ENCODE data around the gene DOCK4. TPM values are rescaled to one million over a fixed set of nuclear protein-coding genes. Genes with fewer than 3 reads are reported as not detected.

DOCK4 gene
- total RNA-seq, 2 experiments from 2014 or later: 0.99 to 1.6 TPM

DNA sequence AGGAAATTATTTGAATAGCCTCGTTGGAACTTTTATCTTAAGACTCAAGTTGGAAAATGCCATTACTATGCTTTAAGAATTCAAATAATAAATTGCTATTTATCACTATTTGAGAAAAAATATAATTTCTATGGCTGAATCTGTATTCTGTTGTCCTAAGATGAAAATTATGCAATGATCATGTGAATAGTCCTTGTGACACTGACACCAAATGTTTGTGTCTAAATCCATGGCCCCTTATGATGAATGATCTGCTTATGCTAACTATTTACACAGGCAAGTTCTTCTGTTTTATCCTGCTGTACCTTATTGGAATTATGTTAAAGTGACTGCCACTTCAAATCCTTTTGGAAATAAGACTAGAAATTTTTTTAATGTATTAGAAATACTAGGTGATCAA, 208.7 kb downstream of the DOCK4 start:
- POLR2A ChIA-PET: no interaction called here
- CTCF ChIA-PET: no interaction called here

GRCh38 chr7:111992601-111993000, 213.6 kb downstream of the DOCK4 start:
- POLR2A ChIA-PET: no interaction called here
- CTCF ChIA-PET: no interaction called here

- POLR2A ChIA-PET: no interaction called here
- CTCF ChIA-PET: no interaction called here
These were observed 215.6 kb downstream of the DOCK4 start for GRCh38 chr7:111990643-111991042.

DNA sequence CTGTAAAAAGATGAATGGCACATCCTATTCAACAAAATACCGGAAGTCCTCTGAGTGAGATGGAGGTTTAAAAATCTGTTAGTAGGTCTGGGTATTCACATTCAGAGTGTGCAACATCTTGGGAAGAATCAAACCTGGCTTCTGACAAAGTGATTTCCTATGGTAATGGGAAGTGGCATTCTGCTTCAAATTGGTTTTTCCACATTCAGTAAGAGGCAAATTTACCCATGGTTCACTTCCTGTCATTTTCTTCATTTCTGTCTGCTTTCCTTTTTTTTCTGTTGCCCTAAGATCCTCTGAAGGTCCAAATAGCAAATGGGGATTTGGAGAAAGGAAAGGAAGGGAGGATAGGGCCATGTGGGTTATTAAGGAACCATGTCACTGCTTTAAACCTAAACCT, 218.3 kb downstream of the DOCK4 start:
- ChIA-PET POLR2A (no interaction called here), CTCF (no interaction called here)

DNA sequence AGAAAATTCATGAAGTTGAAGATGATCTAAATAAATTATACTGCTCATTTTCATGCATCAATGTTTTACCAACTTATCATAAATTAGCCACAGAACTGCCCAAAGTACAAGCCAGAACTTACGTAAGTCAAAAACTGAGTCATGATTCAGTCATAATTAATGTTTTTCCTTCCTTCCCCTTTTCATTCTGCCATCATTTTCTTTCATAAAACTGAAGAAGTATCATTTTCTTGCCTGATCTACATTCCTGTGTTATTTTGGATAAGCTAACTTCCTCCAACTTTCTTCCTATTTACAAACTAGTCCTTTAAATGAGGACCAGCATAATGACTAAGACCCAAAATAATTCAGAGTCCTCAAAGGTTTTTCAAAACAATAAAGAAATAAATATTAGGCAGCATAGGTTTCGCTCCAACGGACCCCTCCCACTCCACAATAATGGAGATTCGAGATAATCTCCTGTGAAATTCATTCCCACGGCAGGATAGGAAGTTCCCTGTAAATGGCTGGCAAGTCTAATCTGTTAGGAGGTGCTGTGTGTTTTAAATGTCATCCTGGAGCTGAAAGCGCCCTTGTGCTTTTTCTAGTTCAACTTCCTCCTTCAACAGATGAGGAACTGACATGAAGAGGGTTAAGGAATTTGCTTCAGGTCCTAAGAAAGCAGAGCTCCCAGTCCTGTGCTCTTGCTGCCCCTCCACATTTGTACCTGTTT, 218.9 kb downstream of the DOCK4 start:
- ChIA-PET POLR2A (no interaction called here), CTCF (no interaction called here)

DNA sequence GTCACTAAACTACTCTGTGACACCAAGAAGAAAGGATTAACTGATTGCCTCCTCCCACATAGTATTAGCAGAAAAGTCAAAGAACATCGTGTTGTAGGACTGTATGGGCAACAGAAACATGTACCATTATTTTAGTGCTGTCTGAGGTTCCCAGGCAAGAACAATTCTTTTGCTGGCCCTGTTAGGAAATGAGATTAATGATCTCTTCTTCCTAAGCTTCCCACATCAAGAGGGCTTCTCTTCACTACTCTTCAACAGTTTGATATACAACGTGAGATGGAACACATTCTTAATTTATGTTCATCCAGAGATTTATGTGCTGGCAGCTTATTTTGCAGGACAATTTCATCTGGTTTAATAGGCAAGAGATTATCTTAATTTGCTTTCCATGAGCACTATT, 219.6 kb downstream of the DOCK4 start:
- CTCF ChIA-PET: no interaction called here
- POLR2A ChIA-PET: no interaction called here

DNA sequence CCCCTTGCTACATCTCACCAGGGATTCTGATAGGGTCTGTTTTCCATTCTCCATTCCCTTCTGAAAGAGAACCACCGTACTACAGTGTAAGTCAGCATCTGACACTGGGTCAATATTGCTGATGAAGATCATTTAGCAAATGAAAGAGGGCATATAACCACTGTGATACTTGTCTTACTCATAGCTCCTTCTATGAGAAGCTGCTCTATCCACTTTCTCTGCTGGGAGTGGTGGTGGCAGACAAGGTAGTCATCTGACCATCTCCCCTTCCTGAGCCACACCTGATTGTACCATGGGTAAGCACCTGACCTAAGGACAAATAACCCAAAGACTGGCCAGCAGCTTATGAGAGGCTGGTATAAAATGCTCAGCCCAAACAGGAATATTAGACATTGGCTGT, 220.4 kb downstream of the DOCK4 start:
- CTCF ChIA-PET: no interaction called here

GRCh38 chr7:111982804-111983203, 223.4 kb downstream of the DOCK4 start:
- ChIA-PET CTCF (no interaction called here), POLR2A (no interaction called here)

More for the DNA sequence above, 220.4 kb downstream of the DOCK4 start:
- POLR2A ChIA-PET: no interaction called here

- POLR2A ChIA-PET: no interaction called here
- CTCF ChIA-PET: no interaction called here
These were observed 224.1 kb downstream of the DOCK4 start for GRCh38 chr7:111982133-111982532.

- POLR2A ChIA-PET: no interaction called here
- CTCF ChIA-PET: no interaction called here
These were observed 225.5 kb downstream of the DOCK4 start for GRCh38 chr7:111980725-111981124.

- POLR2A ChIA-PET: no interaction called here
- CTCF ChIA-PET: no interaction called here
These were observed 230.9 kb downstream of the DOCK4 start for GRCh38 chr7:111975346-111975745.

DNA sequence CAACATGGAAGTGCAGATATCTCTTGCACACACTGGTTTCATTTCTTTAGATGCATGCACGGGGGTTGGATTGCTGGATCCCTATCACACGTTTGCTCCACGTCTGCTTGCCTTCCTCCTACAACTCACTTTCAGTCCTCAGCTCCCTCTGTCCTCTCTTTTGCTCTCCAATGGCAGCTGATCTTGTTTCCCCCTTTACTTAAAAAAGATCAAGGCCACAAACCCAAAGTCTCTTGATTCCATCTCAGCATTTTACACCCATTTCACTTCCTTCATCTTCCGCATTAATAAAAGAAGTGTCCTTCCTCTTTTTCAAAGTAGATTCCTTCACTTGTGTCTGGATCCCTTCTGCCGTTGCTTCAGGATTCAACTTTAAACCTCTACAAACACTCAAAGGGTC, 245.2 kb downstream of the DOCK4 start:
- POLR2A ChIA-PET: no interaction called here
- CTCF ChIA-PET: no interaction called here

DNA sequence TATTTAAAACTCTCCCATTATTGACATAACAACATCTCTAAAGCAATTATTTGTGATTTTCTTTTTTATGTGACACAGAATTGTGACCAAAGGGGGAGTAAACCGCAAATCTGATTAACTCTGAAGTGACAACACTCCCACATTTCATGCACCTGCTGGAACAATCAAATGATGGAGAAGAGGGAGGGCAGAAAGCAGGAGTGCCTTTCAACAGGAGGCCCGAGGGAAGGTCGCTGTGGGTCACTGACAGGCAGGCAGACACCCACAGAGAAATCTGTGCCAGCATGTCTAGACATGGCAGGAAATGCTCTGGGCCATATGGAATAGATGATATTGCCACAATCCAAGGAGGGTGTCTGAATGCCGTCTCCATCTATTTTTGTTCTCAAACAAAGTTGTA, 247.3 kb downstream of the DOCK4 start:
- ChIA-PET POLR2A (no interaction called here), CTCF (no interaction called here)

- CTCF ChIA-PET: no interaction called here
- POLR2A ChIA-PET: no interaction called here
These were observed 247.8 kb downstream of the DOCK4 start for GRCh38 chr7:111958431-111958830.

DNA sequence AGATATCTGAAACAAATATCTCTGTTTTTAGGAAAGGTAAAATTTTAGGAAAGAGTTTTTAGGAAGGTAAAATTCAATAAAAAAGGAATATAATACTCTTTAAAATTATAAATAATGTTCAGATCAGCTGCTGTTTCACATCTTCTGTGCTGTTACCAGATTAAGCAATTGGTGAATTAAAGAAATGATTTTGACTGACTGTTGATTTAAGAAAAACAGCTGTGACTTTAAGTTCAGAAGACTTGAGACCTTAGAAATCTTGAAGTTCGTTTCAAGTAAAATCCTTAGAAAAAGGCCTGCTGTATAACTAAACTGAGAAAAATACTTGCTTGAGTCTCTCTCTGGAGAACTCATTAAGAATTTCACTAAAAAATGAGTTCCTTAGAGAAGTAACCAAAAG, 250.6 kb downstream of the DOCK4 start:
- ChIA-PET POLR2A (no interaction called here), CTCF (no interaction called here)

DNA sequence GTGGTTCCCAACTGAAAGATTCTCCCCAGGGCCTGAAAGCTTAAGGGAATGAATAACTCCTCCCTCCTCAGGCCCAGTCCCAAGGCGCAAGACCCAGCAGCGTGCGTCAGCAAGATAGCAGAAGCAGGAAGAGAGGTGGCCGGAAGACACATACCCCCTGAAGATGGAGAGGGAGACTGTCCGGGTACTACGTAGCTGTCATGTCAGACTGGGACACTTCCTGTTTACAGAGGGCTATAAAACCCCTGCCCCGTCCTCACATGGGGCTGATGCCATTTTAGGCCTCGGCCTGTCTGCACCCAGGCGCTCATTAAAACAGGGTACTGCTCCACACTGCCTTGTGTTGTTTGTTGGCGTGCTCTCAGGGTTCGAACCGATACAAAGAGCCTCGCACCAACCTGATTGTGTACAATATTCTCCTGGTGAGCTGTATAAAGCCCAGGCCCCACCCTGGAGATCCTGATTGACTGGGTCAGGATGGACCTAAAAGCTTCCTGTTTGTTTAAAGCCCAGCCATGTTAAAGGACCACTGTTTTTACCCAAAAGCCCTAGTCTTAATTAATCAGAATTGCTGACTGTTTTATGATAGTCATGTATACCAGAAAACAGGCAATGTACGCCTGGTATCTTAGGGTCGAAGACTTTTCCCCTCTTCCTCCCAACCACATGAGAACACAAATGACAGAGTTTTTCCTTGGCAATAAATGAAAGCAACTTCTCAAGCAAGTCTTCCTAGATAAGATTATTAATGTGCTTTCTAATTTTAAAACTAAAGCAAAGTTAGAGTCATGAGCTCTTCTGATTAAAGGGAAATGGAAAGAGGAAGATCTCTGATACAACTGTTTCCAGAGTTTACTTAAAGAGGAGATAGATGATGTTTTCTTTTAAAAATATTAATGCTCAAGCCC, 251.5 kb downstream of the DOCK4 start:
- POLR2A ChIA-PET: no interaction called here
- CTCF ChIA-PET: no interaction called here

DNA sequence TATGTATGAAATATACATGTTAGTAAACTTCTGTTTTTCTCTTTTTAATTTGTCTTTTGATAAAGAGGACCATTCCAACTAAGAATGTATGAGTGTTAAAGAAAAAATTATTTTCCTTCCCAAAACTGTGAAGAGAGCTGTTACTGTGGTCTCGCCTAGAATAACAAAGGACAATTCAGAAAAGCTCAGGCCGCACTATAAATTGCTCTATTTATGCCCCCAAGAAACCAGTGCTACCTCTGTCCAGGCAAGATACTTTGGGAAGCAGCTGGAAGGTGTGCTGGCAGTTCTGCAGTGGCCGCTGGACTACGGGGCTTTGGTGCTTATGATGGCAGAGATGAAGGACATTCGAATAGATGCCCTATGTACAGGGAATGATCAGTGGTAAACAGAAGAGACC, 252.1 kb downstream of the DOCK4 start:
- ChIA-PET CTCF (no interaction called here), POLR2A (no interaction called here)

DNA sequence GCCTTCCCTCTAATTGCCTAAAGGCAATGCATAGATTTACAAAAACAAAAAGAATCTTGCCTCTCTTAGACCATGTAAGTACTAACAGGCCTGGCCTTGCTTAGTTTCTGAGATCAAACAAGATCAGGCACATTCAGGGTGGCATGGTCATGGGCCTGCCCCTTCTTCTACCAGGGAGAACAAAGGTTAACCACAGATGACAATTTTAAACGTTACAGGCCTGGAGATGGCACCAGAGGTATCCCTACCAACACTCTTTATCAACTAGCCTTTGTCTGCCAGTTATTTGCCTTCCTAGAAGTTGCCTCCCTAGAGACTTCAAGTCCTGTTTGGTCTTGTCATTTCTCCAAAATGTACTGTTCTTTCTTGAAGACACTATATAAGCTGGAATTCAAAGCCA, 252.6 kb downstream of the DOCK4 start:
- ChIA-PET CTCF (no interaction called here), POLR2A (no interaction called here)

GRCh38 chr7:111952783-111953182, 253.4 kb downstream of the DOCK4 start:
- POLR2A ChIA-PET: no interaction called here
- CTCF ChIA-PET: no interaction called here

DNA sequence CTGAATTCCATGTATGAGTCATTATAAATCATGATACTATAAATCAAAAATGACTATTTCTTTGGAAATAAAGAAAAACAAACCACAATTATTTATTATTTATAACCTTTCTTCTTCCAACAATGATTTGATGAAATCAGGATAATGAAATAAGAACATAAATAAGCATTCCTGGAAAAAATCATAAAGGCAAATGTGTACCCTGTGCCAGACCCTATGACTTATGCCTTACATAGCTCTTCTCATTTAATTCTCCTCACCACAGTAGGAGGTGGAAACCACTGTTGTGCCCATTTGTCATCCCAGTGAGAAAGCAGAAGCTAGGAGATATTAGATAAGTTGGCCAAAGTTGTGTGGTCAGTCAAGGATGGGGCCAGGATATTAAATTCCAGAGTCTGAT, 255.1 kb downstream of the DOCK4 start:
- ChIA-PET CTCF (no interaction called here), POLR2A (no interaction called here)

- ChIA-PET CTCF (no interaction called here), POLR2A (no interaction called here)
These were observed 263.6 kb downstream of the DOCK4 start for GRCh38 chr7:111942450-111943081.

Data from activated CD8-positive, alpha-beta memory T cell treated with anti-CD3 and anti-CD28 coated beads for 36 hours (primary cell).